Choroid plexus epithelial cell (primary cell): ENCODE data around the gene PPDPF.

Source experiments
- DNase-seq: peaks from one replicate; pipeline ENCODE4 v3.0.0-alpha.2; 2010; ENCODE audit warnings: low read depth
- H3K4me3 ChIP-seq: 2 replicates; pipeline ENCODE4 v1.5.1; 2011; ENCODE audit warnings: low read depth, mild to moderate bottlenecking, control low read depth, low read length, moderate library complexity
- CTCF ChIP-seq: conservative IDR thresholded peaks from 2 replicates; pipeline ENCODE4 v1.5.1; 2011; ENCODE audit warnings: low read depth, mild to moderate bottlenecking, control low read depth, inconsistent platforms, low read length, moderate library complexity

PPDPF gene

GRCh38 chr20:63518351-63518861, 2.2 kb upstream of the PPDPF start:
- peak; percentile 41 for TF ChIP-seq CTCF
- no peak for DNase-seq
- no peak overlapping the region for H3K4me3 ChIP-seq

- peak overlapping the region; percentile 82 for H3K4me3 ChIP-seq
- no peak for TF ChIP-seq CTCF
- DNase-seq: no peak
Measured at GRCh38 chr20:63518946-63519667, 1.5 kb upstream of the PPDPF start.

GRCh38 chr20:63519668-63520503, 679 bp upstream of the PPDPF start:
- no peak for DNase-seq
- TF ChIP-seq CTCF: peak; percentile 25
- H3K4me3 ChIP-seq: peak overlapping the region; percentile 82

GRCh38 chr20:63520934-63521601, 503 bp downstream of the PPDPF start:
- peak overlapping the region; percentile 82 for H3K4me3 ChIP-seq
- peak; percentile 69 for DNase-seq
- TF ChIP-seq CTCF: no peak

- DNase-seq: peak; percentile 27
- no peak for TF ChIP-seq CTCF
Measured at GRCh38 chr20:63521602-63522001, 1.0 kb downstream of the PPDPF start.

GRCh38 chr20:63522091-63522868, 1.7 kb downstream of the PPDPF start:
- DNase-seq: no peak
- peak overlapping the region; percentile 25 for H3K4me3 ChIP-seq
- TF ChIP-seq CTCF: no peak

More at GRCh38 chr20:63521602-63522001, 1.0 kb downstream of the PPDPF start:
- peak overlapping the region; percentile 82 for H3K4me3 ChIP-seq
